Caco-2 (cell line): ENCODE data around the gene ATL1. TPM values are rescaled to one million over a fixed set of nuclear protein-coding genes. Genes with fewer than 3 reads are reported as not detected.

Source experiments
- BruUV-seq: library from RNA; stranded (reverse); fragments of 400-500 nt; replicated peaks from 2 replicates; lab custom pipeline; 2021; lab: Mats Ljungman, UMichigan
- CTCF ChIA-PET: fragments of 300-600 bp; sonication (Branson Sonifier 250); formaldehyde crosslinking; loops from one replicate; lab custom pipeline; 2022; ENCODE audit warnings: antibody characterized with exemption; lab: Charles Lee
- POLR2A ChIA-PET: fragments of 300-600 bp; sonication (Branson Sonifier 250); formaldehyde crosslinking; loops from one replicate; lab custom pipeline; 2022; ENCODE audit warnings: antibody characterized with exemption; lab: Charles Lee
- DNase-seq, 2 experiments: peaks; one replicate each; pipeline versions ENCODE4 v3.0.0 to v3.0.0-alpha.2; 2020 to 2022
- H3K27me3 ChIP-seq: replicated peaks from 2 replicates; pipeline ENCODE4 v1.6.0; 2011; ENCODE audit warnings: low read length; ENCODE audit not compliant: control insufficient read depth, insufficient read depth
- H3K36me3 ChIP-seq: 2 replicates; pipeline ENCODE4 v1.5.1; 2011; ENCODE audit warnings: low read length; ENCODE audit not compliant: control insufficient read depth, insufficient read depth
- H3K4me1 ChIP-seq: fragments of 250-450 bp; sonication (Bioruptor Pico); 2 replicates; pipeline ENCODE4 v1.5.1; 2020; ENCODE audit warnings: mild to moderate bottlenecking
- H3K4me3 ChIP-seq: 2 replicates; pipeline ENCODE4 v1.5.1; 2011; ENCODE audit warnings: low read depth, mild to moderate bottlenecking, control low read depth, low read length
- H3K9me3 ChIP-seq: fragments of 250-450 bp; sonication (Bioruptor Pico); 2 replicates; pipeline ENCODE4 v1.5.1; 2020; ENCODE audit warnings: mild to moderate bottlenecking, moderate library complexity
- H3K27ac Mint-ChIP-seq: one replicate; pipeline ENCODE4 v1.8.0; 2022; ENCODE audit warnings: mixed read lengths; ENCODE audit not compliant: unreplicated experiment
- H3K27me3 Mint-ChIP-seq: one replicate; pipeline ENCODE4 v1.8.0; 2022; ENCODE audit warnings: mixed read lengths; ENCODE audit not compliant: insufficient read depth, unreplicated experiment
- H3K36me3 Mint-ChIP-seq: one replicate; pipeline ENCODE4 v1.8.0; 2022; ENCODE audit warnings: mild to moderate bottlenecking, mixed read lengths; ENCODE audit not compliant: insufficient read depth, unreplicated experiment
- H3K4me1 Mint-ChIP-seq: one replicate; pipeline ENCODE4 v1.8.0; 2022; ENCODE audit warnings: low read depth, mixed read lengths; ENCODE audit not compliant: unreplicated experiment
- H3K4me3 Mint-ChIP-seq: one replicate; pipeline ENCODE4 v1.8.0; 2022; ENCODE audit warnings: mild to moderate bottlenecking, moderate library complexity, mixed read lengths; ENCODE audit not compliant: unreplicated experiment
- H3K9me3 Mint-ChIP-seq: one replicate; pipeline ENCODE4 v1.8.0; 2022; ENCODE audit warnings: mixed read lengths; ENCODE audit not compliant: unreplicated experiment
- CTCF ChIP-seq, 2 experiments: fragments of 200-600 bp in 1 of 2; IDR thresholded peaks; 1 replicate in 1 of 2; 2 replicates in 1 of 2; pipeline versions ENCODE4 v1.5.1 to v1.8.0; 2011 to 2022; ENCODE audit warnings: antibody characterized with exemption in 1 of 2, control low read depth in 1 of 2, inconsistent platforms in 1 of 2, low read depth in 1 of 2, low read length in 1 of 2, mild to moderate bottlenecking in 1 of 2, moderate library complexity in 1 of 2; ENCODE audit not compliant: insufficient read depth in 1 of 2, severe bottlenecking in 1 of 2, unreplicated experiment in 1 of 2
- intact Hi-C: fragments of 100-400 bp; cut with micrococcal nuclease; formaldehyde crosslinking; loops from one replicate; pipeline ENCODE4 v1.10.0; 2022; ENCODE audit not compliant: unreplicated experiment
- total RNA-seq: library from RNA; stranded (reverse); gene quantifications from 2 replicates; pipeline ENCODE4 v1.2.3, GENCODE V29; 2022

Gene ATL1
- total RNA-seq, 1 experiment from 2014 or later, result 1.1 TPM

- Mint-ChIP-seq H3K4me1 (peaks cover 1% of the 10 kb centered on the region), H3K9me3 (no peaks in the 10 kb centered on the region), H3K27ac (no peak overlapping the region), H3K4me3 (no peak overlapping the region), H3K27me3 (peaks cover 5% of the 10 kb centered on the region), H3K36me3 (no peaks in the 10 kb centered on the region)
- no peak for DNase-seq
- intact Hi-C loops, result no loop called here
- ChIA-PET CTCF (no interaction called here), POLR2A (no interaction called here)
- Histone ChIP-seq H3K4me1 (no peaks in the 10 kb centered on the region), H3K9me3 (no peaks in the 10 kb centered on the region), H3K4me3 (no peak overlapping the region), H3K27me3 (no peaks in the 10 kb centered on the region), H3K36me3 (no peaks in the 10 kb centered on the region)
- no peak for TF ChIP-seq CTCF (IDR thresholded peaks at IDR 0.05; ENCODE audit: insufficient read depth in 1 of 2, low read depth in 1 of 2, low read length in 1 of 2, severe bottlenecking in 1 of 2, unreplicated experiment in 1 of 2)
- BruUV-seq, result no TSS peak
Observed at GRCh38 chr14:50615056-50615455, 55.1 kb downstream of the ATL1 start.

GRCh38 chr14:50615552-50615951 is 55.6 kb downstream of the ATL1 start:
- no peak for TF ChIP-seq CTCF (IDR thresholded peaks at IDR 0.05; ENCODE audit: insufficient read depth in 1 of 2, low read depth in 1 of 2, low read length in 1 of 2, severe bottlenecking in 1 of 2, unreplicated experiment in 1 of 2)
- ChIA-PET CTCF (no interaction called here), POLR2A (no interaction called here)
- no TSS peak for BruUV-seq
- Mint-ChIP-seq H3K4me3 (no peak overlapping the region), H3K27me3 (peaks cover 5% of the 10 kb centered on the region), H3K9me3 (no peaks in the 10 kb centered on the region), H3K4me1 (peaks cover 6% of the 10 kb centered on the region), H3K27ac (no peak overlapping the region), H3K36me3 (no peaks in the 10 kb centered on the region)
- Histone ChIP-seq H3K4me3 (no peak overlapping the region), H3K36me3 (no peaks in the 10 kb centered on the region), H3K9me3 (no peaks in the 10 kb centered on the region), H3K27me3 (no peaks in the 10 kb centered on the region), H3K4me1 (no peaks in the 10 kb centered on the region)
- intact Hi-C loops, result no loop called here
- DNase-seq, result no peak

- no peaks in the 10 kb centered on the region for H3K4me1 ChIP-seq
- CTCF ChIA-PET, result interaction anchor here (1.2 to 1.4 kb wide), 2 partner anchors 160 to 244 kb away, joined by 3 read pairs; no protein-coding TSS in a partner anchor
- POLR2A ChIA-PET, result no interaction called here
- Mint-ChIP-seq H3K4me1 (peaks cover 6% of the 10 kb centered on the region), H3K27ac (no peak overlapping the region), H3K27me3 (peaks cover 2% of the 10 kb centered on the region), H3K4me3 (no peak overlapping the region), H3K36me3 (no peaks in the 10 kb centered on the region), H3K9me3 (no peaks in the 10 kb centered on the region)
- no peak for TF ChIP-seq CTCF (IDR thresholded peaks at IDR 0.05; ENCODE audit: insufficient read depth in 1 of 2, low read depth in 1 of 2, low read length in 1 of 2, severe bottlenecking in 1 of 2, unreplicated experiment in 1 of 2)
- DNase-seq, result no peak
- no peaks in the 10 kb centered on the region for H3K9me3 ChIP-seq
- BruUV-seq, result no TSS peak
- H3K4me3 ChIP-seq, result no peak overlapping the region
- no peaks in the 10 kb centered on the region for H3K36me3 ChIP-seq
- no peaks in the 10 kb centered on the region for H3K27me3 ChIP-seq
- intact Hi-C loops, result no loop called here
Observed at GRCh38 chr14:50616275-50616674, 56.3 kb downstream of the ATL1 start.
